Measurements from ENCODE around the gene FGFR4. TPM values are rescaled to one million over a fixed set of nuclear protein-coding genes. Genes with fewer than 3 reads are reported as not detected.

Gene FGFR4
- total and polyA plus RNA-seq, 2 of the 8 experiments (the other 6 are each of a cell fraction or from before 2014, with no cell fraction given), result 61.4 to 88.4 TPM

DNA sequence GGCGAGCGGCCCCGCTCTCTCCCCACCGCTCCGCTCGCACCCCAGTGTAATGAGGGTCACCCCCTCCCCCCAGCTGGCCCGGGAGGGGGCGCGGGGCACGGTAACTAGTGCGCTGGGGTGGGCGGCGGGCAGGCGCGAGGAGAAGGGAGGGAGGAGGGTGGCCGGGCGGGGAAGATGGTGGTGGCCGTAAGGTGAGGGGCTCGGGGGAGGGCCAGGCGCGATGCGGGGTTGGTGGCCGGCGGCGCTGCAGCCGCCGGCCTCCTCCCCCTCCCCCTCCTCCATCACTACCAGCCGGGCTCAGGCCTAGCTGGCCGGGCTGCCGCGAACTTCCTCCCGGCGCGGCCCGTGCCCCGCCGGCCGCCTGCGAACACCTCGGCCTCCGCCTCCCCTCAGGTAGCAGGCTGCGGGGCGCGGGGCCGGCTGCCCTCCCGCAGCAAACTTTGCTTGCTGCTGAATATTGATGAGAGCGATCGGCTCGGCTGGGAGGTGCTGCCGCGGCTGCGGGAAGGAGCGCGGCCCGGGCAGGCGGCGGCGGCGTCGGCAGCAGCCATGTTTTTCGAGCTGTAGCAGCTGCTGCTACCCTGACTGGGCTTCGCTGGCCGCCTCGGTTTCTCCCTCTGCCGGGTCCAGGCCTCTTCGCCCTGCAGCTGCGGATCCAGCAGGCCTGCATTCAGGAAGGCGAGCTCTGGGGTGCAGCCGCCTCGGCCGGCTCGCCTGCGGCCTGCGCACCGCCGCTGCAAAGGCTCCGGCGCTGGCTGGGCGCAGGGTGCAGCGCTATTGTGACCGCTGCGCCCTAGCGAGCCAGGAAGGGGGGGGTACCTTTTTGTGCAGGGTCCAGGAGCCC lies 47.4 kb downstream of the FGFR4 start:
- DNase-seq (ENCODE audit: low read depth in 1 of 2, low spot score in 2 of 2), result peak in 1 of 2 experiments; percentile 73
- H3K4me1 ChIP-seq (replicated peaks in 1 of 4; ENCODE audit: control insufficient read depth in 3 of 4, insufficient read depth in 4 of 4, low read length in 3 of 4), result peaks cover 14 to 28% (median 21%) of the 10 kb centered on the region in 4 experiments
- peak; percentile 6; the same call in 1 of the 2 replicates for TF ChIP-seq POLR2AphosphoS5 (IDR thresholded peaks at IDR 0.05; ENCODE audit: low read depth, low read length)
- TF ChIP-seq CBX5 (IDR thresholded peaks at IDR 0.05; ENCODE audit: low read depth, low read length), result no peak
- no peak for TF ChIP-seq TCF12 (IDR thresholded peaks at IDR 0.05; ENCODE audit: low read depth, low read length)
- no peak for TF ChIP-seq JUN (IDR thresholded peaks at IDR 0.05; ENCODE audit: low read depth, low read length)
- TF ChIP-seq YY1 (IDR thresholded peaks at IDR 0.05; ENCODE audit: low read depth, low read length), result peak; percentile 56; the same call in 1 of the 2 replicates
- no peak for TF ChIP-seq CTCF (IDR thresholded peaks at IDR 0.05; ENCODE audit: control extremely low read depth in 1 of 3, insufficient read depth in 1 of 3, low read depth in 1 of 3, low read length in 3 of 3)
- TF ChIP-seq RBBP5 (IDR thresholded peaks at IDR 0.05; ENCODE audit: borderline replicate concordance, low read depth, low read length), result peak; percentile 55; the same call in 1 of the 2 replicates

More for the DNA sequence above, 47.4 kb downstream of the FGFR4 start:
- H2BK15ac ChIP-seq (ENCODE audit: low read length), result no peak overlapping the region
- peaks cover 7 to 36% (median 27%) of the 10 kb centered on the region in 4 experiments for H3K36me3 ChIP-seq (ENCODE audit: control insufficient read depth in 2 of 4, insufficient read depth in 4 of 4, low read length in 3 of 4)
- peaks cover 39 to 62% of the 10 kb centered on the region in 2 experiments for H3K79me2 ChIP-seq (ENCODE audit: control insufficient read depth in 1 of 2, insufficient read depth in 2 of 2, low read length in 2 of 2)
- H2BK120ac ChIP-seq (replicated peaks; ENCODE audit: low read depth, low read length), result no peak overlapping the region
- H3K27me3 ChIP-seq (replicated peaks in 1 of 4; ENCODE audit: control insufficient read depth in 3 of 4, extremely low read depth in 1 of 4, insufficient read depth in 3 of 4, low read length in 3 of 4), result no peaks in the 10 kb centered on the region
- no peaks in the 10 kb centered on the region for H3K9me3 ChIP-seq (ENCODE audit: insufficient read depth in 2 of 2, low read depth in 1 of 2, low read length in 1 of 2)
- H2AFZ ChIP-seq (ENCODE audit: low read length), result no peak overlapping the region
- peak overlapping the region; percentile 74 to 94 (median 80) for H3K4me3 ChIP-seq (ENCODE audit: extremely low read depth in 1 of 4, insufficient read depth in 2 of 4, low read depth in 3 of 4, low read length in 4 of 4)
- peaks cover 10% of the 10 kb centered on the region; the same call in 1 of the 2 replicates for H3K23me2 ChIP-seq (ENCODE audit: low read depth, low read length)
- peak overlapping the region; percentile 82 to 99 (median 93) for H3K9ac ChIP-seq (replicated peaks in 1 of 4; ENCODE audit: extremely low read depth in 1 of 4, low read depth in 3 of 4, low read length in 3 of 4)
- no peak overlapping the region for H3K23ac ChIP-seq (ENCODE audit: insufficient read length)
- CTCF ChIA-PET (ENCODE audit: partially characterized antibody), result interaction anchor here (1.0 to 4.0 kb wide), 2 partner anchors 16 to 21 kb away, joined by 3 to 28 read pairs; no protein-coding TSS in a partner anchor
- H2BK12ac ChIP-seq (ENCODE audit: low read depth, low read length), result no peak overlapping the region; the same call in 1 of the 2 replicates
- peaks cover 0 to 4% of the 10 kb centered on the region in 2 experiments for H4K20me1 ChIP-seq (replicated peaks in 1 of 2; ENCODE audit: control insufficient read depth in 1 of 2, insufficient read depth in 2 of 2, low read length in 2 of 2)
- no peak overlapping the region for H3K14ac ChIP-seq (ENCODE audit: insufficient read length)
- H2AK5ac ChIP-seq (ENCODE audit: low read depth, low read length), result no peak overlapping the region
- peak overlapping the region; percentile 100 for H4K5ac ChIP-seq (ENCODE audit: insufficient read length, low read depth, low read length)
- H4K8ac ChIP-seq (ENCODE audit: extremely low read depth, insufficient read depth, low read length), result peak overlapping the region; percentile 98
- H2BK5ac ChIP-seq (ENCODE audit: low read depth, low read length), result peak overlapping the region; percentile 69; the same call in 1 of the 2 replicates
- H3K56ac ChIP-seq (replicated peaks; ENCODE audit: insufficient read length, low read depth, low read length), result peak overlapping the region; percentile 96
- H3K4ac ChIP-seq (replicated peaks; ENCODE audit: insufficient read length, low read depth, low read length), result peak overlapping the region; percentile 99
- peak overlapping the region; percentile 98 for H4K91ac ChIP-seq (replicated peaks; ENCODE audit: insufficient read length, low read length)
- H3K79me1 ChIP-seq (ENCODE audit: low read depth, low read length), result peaks cover 2% of the 10 kb centered on the region; the same call in 1 of the 2 replicates
- H3K27ac ChIP-seq (ENCODE audit: low read depth, low read length), result peak overlapping the region; percentile 95
- POLR2A ChIA-PET (ENCODE audit: partially characterized antibody), result interaction anchor here (0.7 to 14.2 kb wide), 30 partner anchors 9 to 575 kb away, joined by 3 to 139 read pairs (median 8); partner anchors contain the start of genes FGFR4, MXD3, PRELID1 and RAB24
- peak overlapping the region; percentile 74 to 88 for H3K4me2 ChIP-seq (ENCODE audit: insufficient read depth in 1 of 2, low read depth in 2 of 2, low read length in 2 of 2)
- peak overlapping the region; percentile 96 for H3K18ac ChIP-seq (ENCODE audit: extremely low read depth, low read length)
- WGBS, 2 experiments (ENCODE audit: extremely low coverage in 1 of 2, insufficient coverage in 1 of 2, insufficient read length in 1 of 2, insufficient replicate concordance in 2 of 2, low coverage in 1 of 2, low lambda C conversion rate in 2 of 2, missing lambda C conversion rate in 1 of 2), result 1% methylated on average over 53 of the region's 83 CpGs; no CpG with 5 or more reads in 1 of the 2 experiments
- no peak for FAIRE-seq
- no peak overlapping the region for H2BK20ac ChIP-seq (ENCODE audit: low read length)
